OCI-LY3 (cell line): ENCODE results near the gene XAB2.

Experiments used
- H2AFZ ChIP-seq: fragments of 200-600, 300-600 bp; shearing (Covaris generic); 2 replicates; pipeline ENCODE4 v1.6.0; 2014; ENCODE audit warnings: antibody characterized with exemption, low read depth, low read length
- H3K27ac ChIP-seq: fragments of 200-600, 300-600 bp; sonication (generic); 2 replicates; pipeline ENCODE4 v1.5.1; 2014; ENCODE audit warnings: mild to moderate bottlenecking, low read length, moderate library complexity, mixed read lengths
- H3K27me3 ChIP-seq: fragments of 200-600, 300-600 bp; sonication (generic); 2 replicates; pipeline ENCODE4 v1.6.1; 2014; ENCODE audit warnings: low read depth, low read length, mixed read lengths
- H3K36me3 ChIP-seq: fragments of 200-600, 300-600 bp; sonication (generic); replicated peaks from 2 replicates; pipeline ENCODE3; 2014; ENCODE audit warnings: low read depth, low read length, mixed read lengths
- H3K4me1 ChIP-seq: fragments of 300-600, 200-600 bp; sonication (generic); 2 replicates; pipeline ENCODE4 v1.6.1; 2014; ENCODE audit warnings: low read length, mixed read lengths
- H3K4me2 ChIP-seq: fragments of 200-600, 300-600 bp; sonication (generic); 2 replicates; pipeline ENCODE4 v1.6.1; 2014; ENCODE audit warnings: low read length, mixed read lengths
- H3K4me3 ChIP-seq: fragments of 300-600, 200-600 bp; sonication (generic); 2 replicates; pipeline ENCODE4 v1.5.1; 2014; ENCODE audit warnings: antibody characterized with exemption, mild to moderate bottlenecking, low read length, moderate library complexity
- H3K79me2 ChIP-seq: fragments of 300-600, 200-600 bp; shearing (Covaris generic); 2 replicates; pipeline ENCODE4 v1.6.1; 2014; ENCODE audit warnings: mild to moderate bottlenecking, low read length, mixed read lengths
- H3K9ac ChIP-seq: fragments of 300-600, 200-600 bp; shearing (Covaris generic); 2 replicates; pipeline ENCODE4 v1.6.0; 2014; ENCODE audit warnings: mild to moderate bottlenecking, low read length, moderate library complexity
- H3K9me3 ChIP-seq: fragments of 200-600, 300-600 bp; shearing (Covaris generic); 2 replicates; pipeline ENCODE4 v1.6.1; 2014; ENCODE audit warnings: low read length, mixed read lengths; ENCODE audit not compliant: insufficient read depth
- H4K20me1 ChIP-seq: fragments of 200-600, 300-600 bp; sonication (generic); 2 replicates; pipeline ENCODE4 v1.6.1; 2016; ENCODE audit warnings: low read length, mixed read lengths; ENCODE audit not compliant: insufficient read depth
- EZH2phosphoT487 ChIP-seq: fragments of 200-600 bp; shearing (Covaris generic); IDR thresholded peaks from 2 replicates; pipeline ENCODE4 v1.6.1; 2018; ENCODE audit warnings: antibody characterized with exemption, mixed run types, low read depth
- TF ChIP-seq, protein P1 (sequence below): fragments of 200-600, 300-600 bp; sonication (generic); IDR thresholded peaks from 2 replicates; pipeline ENCODE4 v1.5.1; 2014; ENCODE audit warnings: antibody characterized with exemption, low read length, low read depth

Gene XAB2

DNA sequence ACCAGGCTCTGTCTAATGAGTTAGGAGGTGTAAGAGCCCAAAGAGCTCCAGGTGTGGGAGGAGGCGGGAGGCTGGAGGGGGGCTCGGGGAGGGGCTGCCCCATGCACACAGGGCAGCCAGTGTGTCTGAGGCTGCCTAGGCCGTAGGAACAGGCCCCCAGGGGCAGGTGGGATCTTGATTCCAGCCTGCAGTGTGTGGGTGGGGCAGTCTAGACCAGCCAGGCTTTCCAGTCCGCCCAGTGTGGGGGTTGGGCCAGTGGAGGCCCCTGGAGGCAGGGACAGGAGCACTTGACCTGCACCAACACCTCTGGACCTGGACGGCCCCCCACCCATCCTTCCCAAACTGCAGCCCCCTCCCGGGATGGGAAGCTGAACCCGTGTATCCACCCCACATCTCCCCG is 39.1 kb downstream of the XAB2 start:
- no peak overlapping the region for H3K27ac ChIP-seq

DNA sequence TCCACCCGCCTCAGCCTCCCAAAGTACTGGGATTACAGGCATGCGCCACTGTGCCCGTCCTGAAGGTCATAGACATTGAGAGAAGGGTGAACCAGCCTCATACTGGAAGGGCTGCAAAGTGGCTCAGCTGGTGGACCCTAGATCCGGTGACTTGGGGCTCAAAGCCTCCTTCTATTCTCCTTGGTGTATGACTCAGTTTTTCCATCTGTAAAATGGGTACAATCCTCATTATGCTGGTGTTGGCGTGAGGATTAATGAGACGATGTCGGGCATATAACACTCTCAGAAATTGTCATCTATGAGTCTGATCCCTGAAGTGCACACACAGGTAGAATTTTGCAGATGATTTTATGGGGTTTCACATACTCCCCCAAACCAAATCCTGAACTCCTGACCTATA is 39.5 kb downstream of the XAB2 start:
- no peaks in the 10 kb centered on the region for H3K27me3 ChIP-seq
- H3K36me3 ChIP-seq: no peaks in the 10 kb centered on the region
- TF ChIP-seq, protein P1, sequence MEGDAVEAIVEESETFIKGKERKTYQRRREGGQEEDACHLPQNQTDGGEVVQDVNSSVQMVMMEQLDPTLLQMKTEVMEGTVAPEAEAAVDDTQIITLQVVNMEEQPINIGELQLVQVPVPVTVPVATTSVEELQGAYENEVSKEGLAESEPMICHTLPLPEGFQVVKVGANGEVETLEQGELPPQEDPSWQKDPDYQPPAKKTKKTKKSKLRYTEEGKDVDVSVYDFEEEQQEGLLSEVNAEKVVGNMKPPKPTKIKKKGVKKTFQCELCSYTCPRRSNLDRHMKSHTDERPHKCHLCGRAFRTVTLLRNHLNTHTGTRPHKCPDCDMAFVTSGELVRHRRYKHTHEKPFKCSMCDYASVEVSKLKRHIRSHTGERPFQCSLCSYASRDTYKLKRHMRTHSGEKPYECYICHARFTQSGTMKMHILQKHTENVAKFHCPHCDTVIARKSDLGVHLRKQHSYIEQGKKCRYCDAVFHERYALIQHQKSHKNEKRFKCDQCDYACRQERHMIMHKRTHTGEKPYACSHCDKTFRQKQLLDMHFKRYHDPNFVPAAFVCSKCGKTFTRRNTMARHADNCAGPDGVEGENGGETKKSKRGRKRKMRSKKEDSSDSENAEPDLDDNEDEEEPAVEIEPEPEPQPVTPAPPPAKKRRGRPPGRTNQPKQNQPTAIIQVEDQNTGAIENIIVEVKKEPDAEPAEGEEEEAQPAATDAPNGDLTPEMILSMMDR: no peak
- no peak for TF ChIP-seq EZH2phosphoT487

More for the DNA sequence above, 39.1 kb downstream of the XAB2 start:
- H3K27me3 ChIP-seq: peaks cover 2% of the 10 kb centered on the region
- H3K9me3 ChIP-seq: no peaks in the 10 kb centered on the region
- no peak overlapping the region for H3K9ac ChIP-seq
- no peaks in the 10 kb centered on the region for H3K4me1 ChIP-seq
- no peak overlapping the region for H3K4me2 ChIP-seq
- H3K4me3 ChIP-seq: no peak overlapping the region
- TF ChIP-seq, protein P1: no peak
- no peak for TF ChIP-seq EZH2phosphoT487
- no peaks in the 10 kb centered on the region for H4K20me1 ChIP-seq
- H3K79me2 ChIP-seq: no peaks in the 10 kb centered on the region
- H2AFZ ChIP-seq: no peak overlapping the region
- no peaks in the 10 kb centered on the region for H3K36me3 ChIP-seq

DNA sequence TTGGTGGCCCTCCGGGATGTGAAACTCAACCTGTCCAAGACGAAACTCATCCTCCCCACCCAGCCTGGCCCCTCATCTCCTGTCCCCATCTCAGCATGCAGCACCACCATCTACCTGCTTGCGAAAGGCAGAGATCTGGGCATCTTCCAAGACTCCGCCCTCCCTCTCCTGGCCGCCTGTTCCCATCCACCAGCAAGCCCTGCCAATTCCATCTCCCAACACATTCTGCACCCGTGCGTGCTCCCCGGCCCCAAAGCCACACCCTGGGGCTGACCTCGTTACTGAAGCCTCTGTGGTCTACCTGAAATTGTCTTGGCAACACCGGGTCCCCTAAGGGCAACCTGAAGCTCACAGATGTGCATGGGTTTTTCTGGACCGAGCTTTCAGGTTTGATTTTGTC is 46.9 kb downstream of the XAB2 start:
- Histone ChIP-seq H3K27ac (no peak overlapping the region), H3K9ac (no peak overlapping the region), H3K27me3 (no peaks in the 10 kb centered on the region; the same call in 1 of the 2 replicates), H4K20me1 (no peaks in the 10 kb centered on the region), H3K4me3 (no peak overlapping the region), H3K4me2 (no peak overlapping the region), H3K4me1 (no peaks in the 10 kb centered on the region), H2AFZ (no peak overlapping the region), H3K9me3 (no peaks in the 10 kb centered on the region), H3K36me3 (no peaks in the 10 kb centered on the region), H3K79me2 (no peaks in the 10 kb centered on the region)
- no peak for TF ChIP-seq EZH2phosphoT487
- TF ChIP-seq, protein P1: no peak

More for the DNA sequence above, 39.5 kb downstream of the XAB2 start:
- Histone ChIP-seq H4K20me1 (no peaks in the 10 kb centered on the region), H3K9me3 (no peaks in the 10 kb centered on the region), H3K4me2 (no peak overlapping the region), H2AFZ (no peak overlapping the region), H3K4me1 (no peaks in the 10 kb centered on the region), H3K27ac (no peak overlapping the region), H3K9ac (no peak overlapping the region), H3K4me3 (no peak overlapping the region), H3K79me2 (no peaks in the 10 kb centered on the region)

DNA sequence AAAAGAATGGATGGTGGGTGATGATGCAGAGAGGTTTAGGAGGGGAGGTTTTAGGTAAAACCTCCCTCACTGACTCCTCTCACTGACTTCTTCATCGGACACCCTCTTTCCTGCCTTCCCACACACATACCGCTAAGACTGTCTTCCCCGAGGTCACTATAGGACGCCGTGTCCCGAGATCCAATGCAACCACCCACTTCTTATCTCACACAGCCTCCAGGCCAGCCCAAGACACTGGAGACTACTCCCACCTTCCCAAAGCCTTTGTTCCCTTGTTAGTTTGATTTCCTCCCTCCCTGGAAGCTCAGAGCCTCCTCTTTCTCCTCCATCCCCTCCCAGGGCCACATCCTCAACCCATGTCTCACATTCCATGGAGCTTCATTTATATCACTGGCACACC is 50.2 kb downstream of the XAB2 start:
- Histone ChIP-seq H3K27me3 (no peaks in the 10 kb centered on the region; the same call in 1 of the 2 replicates), H3K9me3 (no peaks in the 10 kb centered on the region), H3K4me1 (no peaks in the 10 kb centered on the region), H3K4me3 (no peak overlapping the region), H3K9ac (no peak overlapping the region), H3K79me2 (no peaks in the 10 kb centered on the region), H3K27ac (no peak overlapping the region), H4K20me1 (no peaks in the 10 kb centered on the region), H2AFZ (no peak overlapping the region), H3K4me2 (no peak overlapping the region), H3K36me3 (no peaks in the 10 kb centered on the region)
- no peak for TF ChIP-seq EZH2phosphoT487
- TF ChIP-seq, protein P1: no peak
